ENCODE results near the gene KCNJ6.
"Not testable (repeated sequence)": the region's sequence is repeated elsewhere in the genome, so short reads cannot be mapped to it uniquely, and the experiment has no call there.

The KCNJ6 gene

GRCh38 chr21:37593740-37594471 lies 322.4 kb downstream of the KCNJ6 start:
- no peak overlapping the region for H3K4me3 ChIP-seq (ENCODE audit: low read depth, low read length)
- TF ChIP-seq CTCF (IDR thresholded peaks at IDR 0.05; ENCODE audit: low read depth, low read length, missing control alignments) = no peak
- DNase-seq (ENCODE audit: low read depth) = no peak

- no peak for DNase-seq (ENCODE audit: low read depth)
- no peak overlapping the region for H3K4me3 ChIP-seq (ENCODE audit: low read depth, low read length)
- TF ChIP-seq CTCF (IDR thresholded peaks at IDR 0.05; ENCODE audit: low read depth, low read length, missing control alignments) = no peak
Observed at GRCh38 chr21:37593015-37593414, 323.2 kb downstream of the KCNJ6 start.

- no peak for DNase-seq (ENCODE audit: low read depth)
- no peak overlapping the region for H3K4me3 ChIP-seq (ENCODE audit: low read depth, low read length)
- TF ChIP-seq CTCF (IDR thresholded peaks at IDR 0.05; ENCODE audit: low read depth, low read length, missing control alignments) = no peak
Observed at GRCh38 chr21:37592496-37592895, 323.8 kb downstream of the KCNJ6 start.

GRCh38 chr21:37591994-37592393 lies 324.3 kb downstream of the KCNJ6 start:
- not testable (repeated sequence) for DNase-seq (ENCODE audit: low read depth)

GRCh38 chr21:37590836-37591235 lies 325.4 kb downstream of the KCNJ6 start:
- not testable (repeated sequence) for DNase-seq (ENCODE audit: low read depth); H3K4me3 ChIP-seq (ENCODE audit: low read depth, low read length)

More at GRCh38 chr21:37591994-37592393, 324.3 kb downstream of the KCNJ6 start:
- not testable (repeated sequence) for H3K4me3 ChIP-seq (ENCODE audit: low read depth, low read length)

GRCh38 chr21:37588644-37589043 lies 327.6 kb downstream of the KCNJ6 start:
- not testable (repeated sequence) for H3K4me3 ChIP-seq (ENCODE audit: low read depth, low read length); DNase-seq (ENCODE audit: low read depth)

- DNase-seq (ENCODE audit: low read depth) = no peak
- no peak overlapping the region for H3K4me3 ChIP-seq (ENCODE audit: low read depth, low read length)
- no peak for TF ChIP-seq CTCF (IDR thresholded peaks at IDR 0.05; ENCODE audit: low read depth, low read length, missing control alignments)
Observed at GRCh38 chr21:37587635-37588177, 328.6 kb downstream of the KCNJ6 start.

GRCh38 chr21:37587203-37587602 lies 329.1 kb downstream of the KCNJ6 start:
- TF ChIP-seq CTCF (IDR thresholded peaks at IDR 0.05; ENCODE audit: low read depth, low read length, missing control alignments) = no peak
- no peak overlapping the region for H3K4me3 ChIP-seq (ENCODE audit: low read depth, low read length)
- DNase-seq (ENCODE audit: low read depth) = no peak

Data from GM12864 (cell line).